Activated CD8-positive, alpha-beta memory T cell treated with anti-CD3 and anti-CD28 coated beads, Interleukin-2, amount 50 U/mL, for 24 hours (primary cell): ENCODE measurements around the gene FAM72B.
"Not testable (repeated sequence)": the region's sequence is repeated elsewhere in the genome, so short reads cannot be mapped to it uniquely, and the experiment has no call there.

Source experiments
- DNase-seq: peaks from one replicate; pipeline ENCODE4 v3.0.0-alpha.2; 2020; ENCODE audit errors: extremely low read depth

Gene FAM72B

GRCh38 chr1:121152788-121153187 lies 31.4 kb downstream of the FAM72B start:
- DNase-seq, result not testable (repeated sequence)

- DNase-seq, result not testable (repeated sequence)
Measured at GRCh38 chr1:121151294-121151693, 32.8 kb downstream of the FAM72B start.

- DNase-seq, result not testable (repeated sequence)
Measured at GRCh38 chr1:121148489-121149190, 35.5 kb downstream of the FAM72B start.

DNA sequence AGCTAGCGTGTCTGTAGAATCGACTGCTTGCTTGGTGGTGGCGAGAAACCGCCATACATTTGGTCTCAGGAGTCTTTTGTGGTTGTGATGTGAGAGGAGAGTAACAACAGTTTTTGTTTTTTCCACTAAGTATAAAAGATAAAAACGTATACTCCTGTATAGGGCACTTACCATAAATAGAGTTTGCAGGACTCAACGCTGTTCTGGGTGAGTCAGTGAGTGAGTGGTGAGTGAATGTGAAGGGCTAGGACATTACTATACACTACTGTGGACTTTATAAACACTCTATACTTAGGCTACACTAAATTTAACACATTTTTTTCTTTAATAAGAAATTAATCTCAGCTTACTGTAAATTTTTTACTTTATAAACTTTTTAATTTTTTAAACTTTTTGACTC lies 43.7 kb downstream of the FAM72B start:
- DNase-seq, result not testable (repeated sequence)

GRCh38 chr1:121131494-121131893 lies 52.6 kb downstream of the FAM72B start:
- not testable (repeated sequence) for DNase-seq

DNA sequence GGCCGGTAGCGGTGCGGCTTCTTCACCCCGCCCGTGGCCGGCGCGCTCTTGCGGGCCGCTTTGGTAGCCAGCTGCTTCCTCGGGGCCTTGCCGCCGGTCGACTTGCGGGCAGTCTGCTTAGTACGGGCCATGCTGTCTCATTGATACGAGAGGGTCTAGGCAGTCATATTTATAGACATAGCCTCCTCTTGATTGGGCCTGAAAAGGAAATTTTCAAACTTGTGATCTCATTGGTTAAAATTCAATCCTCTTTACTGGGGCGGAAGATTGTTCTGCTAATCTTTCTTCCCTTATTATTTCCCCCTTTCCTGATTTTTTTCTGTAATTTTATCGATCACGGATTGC lies 65.7 kb downstream of the FAM72B start:
- DNase-seq, result not testable (repeated sequence)
